MM.1S (cell line): Measurements from ENCODE around the gene XXYLT1.

ENCODE experiments used
- CTCF ChIP-seq: fragments of 300-600 bp; sonication (generic); IDR thresholded peaks from 2 replicates; pipeline ENCODE4 v1.5.1; 2016; ENCODE audit warnings: antibody characterized with exemption, low read length, mixed read lengths
- EZH2 ChIP-seq: fragments of 300-600 bp; sonication (generic); optimal IDR thresholded peaks from 2 replicates; pipeline ENCODE3; 2017; ENCODE audit warnings: low read depth, mild to moderate bottlenecking, antibody characterized with exemption, low read length, mixed read lengths

GRCh38 chr3:195060531-195061291 is 210.2 kb downstream of the XXYLT1 start:
- TF ChIP-seq EZH2 (no peak), CTCF (no peak)
